ENCODE data around the gene PLAC8L1. TPM values are rescaled to one million over a fixed set of nuclear protein-coding genes. Genes with fewer than 3 reads are reported as not detected.

PLAC8L1 gene
- polyA plus RNA-seq, 1 of the 3 experiments (the other 2 are of a cell fraction), result 0.21 TPM

GRCh38 chr5:146059460-146060220 is 45.7 kb downstream of the PLAC8L1 start:
- WGBS (ENCODE audit: low lambda C conversion rate), result 85% methylated on average over 20 of the region's 22 CpGs

GRCh38 chr5:146055432-146055831 is 49.9 kb downstream of the PLAC8L1 start:
- TF ChIP-seq FOSL2 (IDR thresholded peaks at IDR 0.05; ENCODE audit: borderline replicate concordance, low read depth) (no peak), FOXJ3 (CRISPR knock-in tag; IDR thresholded peaks at IDR 0.05) (no peak), RXRA (IDR thresholded peaks at IDR 0.05; ENCODE audit: borderline replicate concordance, low read depth) (no peak), ELF1 (IDR thresholded peaks at IDR 0.05) (no peak), USF2 (IDR thresholded peaks at IDR 0.05; ENCODE audit: borderline replicate concordance, low read depth, low read length) (no peak), TAF1 (IDR thresholded peaks at IDR 0.05; ENCODE audit: borderline replicate concordance, low read depth, low read length) (no peak), POLR2AphosphoS5 (IDR thresholded peaks at IDR 0.05; ENCODE audit: low read depth, low read length) (no peak)
- Histone ChIP-seq H3K4me2 (no peak overlapping the region), H2AFZ (ENCODE audit: low read depth) (no peak overlapping the region), H3K36me3 (replicated peaks in 1 of 2; ENCODE audit: control insufficient read depth in 1 of 2, insufficient read depth in 2 of 2, low read length in 1 of 2) (no peaks in the 10 kb centered on the region), H3K27ac (ENCODE audit: low read depth in 2 of 2, low read length in 1 of 2) (no peak overlapping the region), H3K9me3 (no peaks in the 10 kb centered on the region), H3K27me3 (ENCODE audit: insufficient read depth) (no peaks in the 10 kb centered on the region), H3K9me2 (no peaks in the 10 kb centered on the region), H3K4me1 (ENCODE audit: control insufficient read depth in 1 of 2, insufficient read depth in 2 of 2, low read depth in 1 of 2, low read length in 1 of 2) (peaks cover 0 to 10% of the 10 kb centered on the region in 2 experiments; a peak in 2 of 4 replicates), H3K79me2 (ENCODE audit: insufficient read depth) (no peaks in the 10 kb centered on the region), H3F3A (replicated peaks; ENCODE audit: insufficient read depth) (no peaks in the 10 kb centered on the region), H4K20me1 (ENCODE audit: insufficient read depth) (no peaks in the 10 kb centered on the region), H3K4me3 (ENCODE audit: low read depth in 2 of 2, low read length in 1 of 2) (no peak overlapping the region), H3K9ac (no peak overlapping the region)
- CTCF ChIA-PET, result interaction anchor here (1.0 to 1.3 kb wide), 3 partner anchors 74 to 230 kb away, joined by 3 to 4 read pairs (median 4); no protein-coding TSS in a partner anchor
- DNase-seq, result no peak
- 14% methylated on average over 2 of the region's 2 CpGs for WGBS (ENCODE audit: low lambda C conversion rate)
- POLR2A ChIA-PET, result no interaction called here

More at GRCh38 chr5:146059460-146060220, 45.7 kb downstream of the PLAC8L1 start:
- Histone ChIP-seq H3F3A (replicated peaks; ENCODE audit: insufficient read depth) (no peaks in the 10 kb centered on the region), H3K9me2 (no peaks in the 10 kb centered on the region), H3K79me2 (ENCODE audit: insufficient read depth) (no peaks in the 10 kb centered on the region), H3K27me3 (ENCODE audit: insufficient read depth) (no peaks in the 10 kb centered on the region), H3K9ac (no peak overlapping the region), H2AFZ (ENCODE audit: low read depth) (no peak overlapping the region), H3K9me3 (no peaks in the 10 kb centered on the region), H3K4me1 (ENCODE audit: control insufficient read depth in 1 of 2, insufficient read depth in 2 of 2, low read depth in 1 of 2, low read length in 1 of 2) (peaks cover 0 to 10% of the 10 kb centered on the region in 2 experiments; a peak in 1 of 4 replicates), H3K27ac (ENCODE audit: low read depth in 2 of 2, low read length in 1 of 2) (no peak overlapping the region), H3K4me3 (ENCODE audit: low read depth in 2 of 2, low read length in 1 of 2) (no peak overlapping the region), H3K36me3 (replicated peaks in 1 of 2; ENCODE audit: control insufficient read depth in 1 of 2, insufficient read depth in 2 of 2, low read length in 1 of 2) (no peaks in the 10 kb centered on the region), H4K20me1 (ENCODE audit: insufficient read depth) (no peaks in the 10 kb centered on the region), H3K4me2 (no peak overlapping the region)
- POLR2A ChIA-PET, result no interaction called here
- TF ChIP-seq GATA2 (CRISPR knock-in tag; IDR thresholded peaks at IDR 0.05) (peak; percentile 26; the same call in 1 of the 2 replicates), FOSL2 (IDR thresholded peaks at IDR 0.05; ENCODE audit: borderline replicate concordance, low read depth) (no peak)
- DNase-seq, result peak; percentile 35
- CTCF ChIA-PET, result interaction anchor here (0.6 to 1.8 kb wide), 6 partner anchors 9 to 416 kb away, joined by 3 to 8 read pairs (median 4); no protein-coding TSS in a partner anchor

GRCh38 chr5:146052780-146053179 is 52.6 kb downstream of the PLAC8L1 start:
- POLR2A ChIA-PET, result no interaction called here
- Histone ChIP-seq H2AFZ (ENCODE audit: low read depth) (no peak overlapping the region), H3K27me3 (ENCODE audit: insufficient read depth) (no peaks in the 10 kb centered on the region), H3K36me3 (replicated peaks in 1 of 2; ENCODE audit: control insufficient read depth in 1 of 2, insufficient read depth in 2 of 2, low read length in 1 of 2) (no peaks in the 10 kb centered on the region), H4K20me1 (ENCODE audit: insufficient read depth) (no peaks in the 10 kb centered on the region), H3F3A (replicated peaks; ENCODE audit: insufficient read depth) (no peaks in the 10 kb centered on the region), H3K4me1 (ENCODE audit: control insufficient read depth in 1 of 2, insufficient read depth in 2 of 2, low read depth in 1 of 2, low read length in 1 of 2) (no peaks in the 10 kb centered on the region; a peak in 2 of 4 replicates), H3K79me2 (ENCODE audit: insufficient read depth) (no peaks in the 10 kb centered on the region), H3K4me2 (no peak overlapping the region), H3K9me3 (no peaks in the 10 kb centered on the region), H3K9ac (no peak overlapping the region), H3K27ac (ENCODE audit: low read depth in 2 of 2, low read length in 1 of 2) (no peak overlapping the region), H3K9me2 (no peaks in the 10 kb centered on the region), H3K4me3 (ENCODE audit: low read depth in 2 of 2, low read length in 1 of 2) (no peak overlapping the region)
- no peak for DNase-seq
- TF ChIP-seq FOXM1 (IDR thresholded peaks at IDR 0.05; ENCODE audit: low read depth) (no peak), PBX3 (IDR thresholded peaks at IDR 0.05) (no peak), CTCF (IDR thresholded peaks at IDR 0.05) (peak; percentile 42), RAD21 (IDR thresholded peaks at IDR 0.05; ENCODE audit: low read length) (peak; percentile 38; the same call in 1 of the 2 replicates)
- CTCF ChIA-PET, result interaction anchor here (1.0 to 3.1 kb wide), 5 partner anchors 12 to 1849 kb away, joined by 3 to 10 read pairs (median 4); no protein-coding TSS in a partner anchor

Data from SK-N-SH (cell line).